ENCODE data around the gene GSG1L. TPM values are rescaled to one million over a fixed set of nuclear protein-coding genes. Genes with fewer than 3 reads are reported as not detected.

The GSG1L gene
- total and polyA plus RNA-seq, 5 donors = 29.5 to 44.8 (median 33.4) TPM

DNA sequence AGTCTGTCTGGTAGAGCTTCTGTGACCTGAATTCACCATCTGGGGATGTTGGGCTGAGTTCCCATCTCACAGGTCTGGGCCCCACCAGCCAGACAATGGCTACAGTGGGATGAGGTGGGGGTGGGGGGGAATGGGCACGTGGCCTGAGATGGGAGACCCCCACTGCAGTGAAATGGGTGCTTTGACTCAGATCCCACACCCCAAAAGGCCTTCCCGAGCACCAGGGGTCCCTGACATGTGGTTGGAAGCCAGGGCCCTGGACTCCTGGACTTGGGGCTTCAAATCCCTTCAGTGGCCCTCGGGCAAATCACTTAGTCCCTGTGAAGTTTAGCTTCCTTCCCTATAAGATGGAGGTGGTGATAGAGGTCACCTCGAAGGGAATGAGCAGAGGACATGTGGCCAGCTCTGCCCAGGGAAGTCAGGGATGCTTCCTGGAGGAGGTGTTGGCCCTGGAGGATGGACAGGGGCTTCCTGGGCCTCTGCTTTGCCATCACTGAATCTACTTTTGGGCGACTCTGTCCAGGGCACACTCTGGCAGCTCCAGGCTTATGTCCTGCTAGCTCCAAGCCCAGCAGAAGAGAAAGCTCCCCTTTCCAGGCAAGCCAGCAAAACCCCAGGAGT lies 295.4 kb downstream of the GSG1L start:
- no peaks in the 10 kb centered on the region for H3K4me1 ChIP-seq (ENCODE audit: control insufficient read depth, insufficient read depth, low read length)
- no peaks in the 10 kb centered on the region for H3K9me3 ChIP-seq (ENCODE audit: control insufficient read depth, low read length)
- ATAC-seq (no peak), DNase-seq (peak in 1 of 3 donors; percentile 9)
- H3K27me3 ChIP-seq (ENCODE audit: control insufficient read depth, insufficient read depth) = no peaks in the 10 kb centered on the region
- WGBS = 91% methylated on average over 5 of the region's 5 CpGs
- intact Hi-C loops (cut with DNase I) = no loop called here
- no peak overlapping the region for H3K4me3 ChIP-seq (ENCODE audit: low read length)
- H3K27ac ChIP-seq (ENCODE audit: low read length) = no peak overlapping the region

DNA sequence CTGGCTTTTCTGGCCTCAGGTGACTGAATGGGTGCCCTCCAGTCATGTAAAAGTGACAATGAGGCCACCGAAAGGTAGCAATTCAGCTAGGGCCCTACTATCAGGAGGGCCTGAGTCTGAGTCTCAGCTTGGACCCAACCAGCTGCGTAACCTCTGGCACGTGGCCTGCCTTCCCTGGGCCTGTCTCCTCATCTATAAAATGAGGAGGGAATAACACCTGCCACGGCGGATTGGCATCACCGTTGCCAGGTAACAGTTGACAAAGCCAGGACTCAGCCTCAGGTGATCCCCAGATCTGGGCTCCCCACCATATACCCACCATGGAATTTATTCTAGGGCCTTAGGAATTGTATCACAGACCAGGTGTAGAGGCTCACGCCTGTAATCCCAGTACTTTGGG lies 296.4 kb downstream of the GSG1L start:
- H3K27me3 ChIP-seq (ENCODE audit: control insufficient read depth, insufficient read depth) = no peaks in the 10 kb centered on the region
- H3K27ac ChIP-seq (ENCODE audit: low read length) = no peak overlapping the region
- H3K4me3 ChIP-seq (ENCODE audit: low read length) = no peak overlapping the region
- H3K9me3 ChIP-seq (ENCODE audit: control insufficient read depth, low read length) = no peaks in the 10 kb centered on the region
- no peak for DNase-seq
- WGBS = 96% methylated on average over 7 of the region's 7 CpGs
- intact Hi-C loops (cut with DNase I) = no loop called here
- ATAC-seq = no peak
- H3K4me1 ChIP-seq (ENCODE audit: control insufficient read depth, insufficient read depth, low read length) = no peaks in the 10 kb centered on the region

DNA sequence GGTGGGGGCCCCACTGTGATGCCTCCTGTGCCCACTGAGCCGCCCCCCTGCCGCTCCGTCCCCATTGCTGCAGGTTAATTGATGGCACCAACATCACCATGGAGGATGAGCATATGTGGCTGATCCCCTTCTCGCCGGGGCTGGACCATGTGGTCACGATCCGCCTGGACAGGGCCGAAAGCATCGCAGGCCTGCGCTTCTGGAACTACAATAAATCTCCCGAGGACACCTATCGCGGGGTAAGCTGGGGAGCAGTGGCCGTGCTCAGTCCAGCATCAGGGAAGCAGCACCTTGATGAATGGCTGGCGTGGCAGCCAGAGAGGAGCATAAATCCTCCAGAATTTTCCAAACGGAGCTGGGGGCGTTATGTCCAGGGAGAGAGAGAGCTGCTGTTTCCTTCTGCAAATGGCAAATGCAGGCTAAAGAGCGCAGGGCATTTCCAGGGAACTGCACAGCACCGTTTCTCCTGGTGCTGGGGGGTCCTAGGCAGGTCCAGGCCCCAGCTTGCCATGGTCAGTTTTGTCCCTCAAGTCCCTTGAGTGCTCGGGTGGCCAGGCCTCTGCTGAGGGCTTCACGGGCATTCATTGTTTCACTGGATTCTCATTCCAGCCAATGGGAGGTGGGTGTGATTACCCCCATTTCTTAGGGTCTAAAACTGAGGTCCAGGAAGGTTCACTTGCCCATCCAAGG lies 297.1 kb downstream of the GSG1L start:
- whole genome bisulfite sequencing = 98% methylated on average over 21 of the region's 21 CpGs

DNA sequence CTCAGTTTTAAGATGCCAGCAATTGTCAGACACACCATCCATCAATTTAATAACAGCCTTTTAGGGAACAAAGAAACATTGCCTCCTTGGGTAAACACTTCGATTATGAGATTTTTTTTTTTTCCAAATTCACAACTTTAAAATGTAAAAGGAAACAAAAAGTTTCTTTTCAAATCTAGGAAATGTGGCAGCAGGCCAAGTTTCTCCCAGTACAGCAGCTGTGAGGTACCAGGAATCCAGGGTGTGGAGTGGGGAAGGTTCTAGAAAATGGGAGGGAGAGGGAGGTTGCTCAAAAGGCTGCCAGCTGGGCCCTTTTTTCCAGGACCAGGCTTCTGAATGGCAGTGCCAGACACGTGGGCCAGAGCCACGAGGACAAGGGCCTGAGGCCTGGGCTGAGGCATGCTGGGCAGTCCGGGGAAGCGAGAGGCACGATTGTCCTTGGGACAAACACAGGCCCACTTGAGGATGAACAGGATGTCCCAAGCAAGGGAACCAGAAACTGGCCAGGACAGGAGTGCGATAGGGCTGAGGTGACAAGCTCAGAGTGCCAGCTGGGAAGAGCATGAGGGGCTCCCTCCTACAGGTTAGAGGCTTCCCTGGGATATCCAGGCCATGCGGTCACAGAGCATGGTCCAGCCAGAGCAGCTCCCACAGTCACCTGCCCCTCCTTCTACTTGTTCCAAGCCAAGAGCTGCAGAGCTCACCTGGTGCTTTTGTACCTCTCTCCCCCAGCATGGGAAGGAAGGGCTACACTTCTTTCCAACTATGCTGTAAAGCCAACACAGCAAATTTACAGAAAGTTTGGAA lies 298.4 kb downstream of the GSG1L start:
- H3K4me1 ChIP-seq (ENCODE audit: control insufficient read depth, insufficient read depth, low read length) = no peaks in the 10 kb centered on the region
- H3K27ac ChIP-seq (ENCODE audit: low read length) = no peak overlapping the region
- H3K9me3 ChIP-seq (ENCODE audit: control insufficient read depth, low read length) = no peaks in the 10 kb centered on the region
- intact Hi-C loops (cut with DNase I) = no loop called here
- H3K4me3 ChIP-seq (ENCODE audit: low read length) = no peak overlapping the region
- no peaks in the 10 kb centered on the region for H3K27me3 ChIP-seq (ENCODE audit: control insufficient read depth, insufficient read depth)
- ATAC-seq = no peak
- 91% methylated on average over 8 of the region's 8 CpGs for WGBS
- no peak for DNase-seq

More for the DNA sequence above, 297.1 kb downstream of the GSG1L start:
- Histone ChIP-seq H3K4me1 (ENCODE audit: control insufficient read depth, insufficient read depth, low read length) (no peaks in the 10 kb centered on the region), H3K9me3 (ENCODE audit: control insufficient read depth, low read length) (no peaks in the 10 kb centered on the region), H3K4me3 (ENCODE audit: low read length) (no peak overlapping the region), H3K27ac (ENCODE audit: low read length) (no peak overlapping the region), H3K27me3 (ENCODE audit: control insufficient read depth, insufficient read depth) (no peaks in the 10 kb centered on the region)
- intact Hi-C loops (cut with DNase I) = no loop called here
- DNase-seq = peak in 1 of 3 donors; percentile 36
- ATAC-seq = no peak

- Histone ChIP-seq H3K27ac (ENCODE audit: low read length) (no peak overlapping the region), H3K9me3 (ENCODE audit: control insufficient read depth, low read length) (no peaks in the 10 kb centered on the region), H3K4me3 (ENCODE audit: low read length) (no peak overlapping the region), H3K27me3 (ENCODE audit: control insufficient read depth, insufficient read depth) (no peaks in the 10 kb centered on the region), H3K4me1 (ENCODE audit: control insufficient read depth, insufficient read depth, low read length) (no peaks in the 10 kb centered on the region)
- ATAC-seq (no peak), DNase-seq (no peak)
- intact Hi-C loops (cut with DNase I) = no loop called here
- WGBS = 89% methylated on average over 3 of the region's 3 CpGs
Measured at GRCh38 chr16:27764427-27764826, 299.1 kb downstream of the GSG1L start.

DNA sequence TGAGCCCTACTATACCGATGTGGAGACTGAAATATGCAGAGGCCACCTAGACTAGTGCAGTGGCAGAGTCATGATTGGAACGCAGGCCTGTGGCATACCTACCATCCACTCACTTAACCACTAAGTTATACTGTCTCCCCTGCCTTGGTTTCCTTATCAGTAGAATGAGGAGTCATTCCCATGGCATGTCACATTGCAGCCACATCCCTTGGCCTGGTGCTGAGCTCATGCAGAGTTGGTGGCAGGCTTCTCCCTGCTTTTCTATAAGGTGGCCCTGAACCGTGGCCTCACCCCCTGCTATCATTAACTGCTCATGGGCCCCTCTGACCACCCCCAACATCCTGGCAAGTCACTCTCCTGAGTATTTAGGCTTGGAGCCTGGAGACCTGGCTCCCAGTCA lies 301.1 kb downstream of the GSG1L start:
- DNase-seq = no peak
- no peak overlapping the region for H3K4me3 ChIP-seq (ENCODE audit: low read length)
- 88% methylated on average over 3 of the region's 3 CpGs for WGBS
- intact Hi-C loops (cut with DNase I) = no loop called here
- no peaks in the 10 kb centered on the region for H3K27me3 ChIP-seq (ENCODE audit: control insufficient read depth, insufficient read depth)
- ATAC-seq = no peak
- H3K27ac ChIP-seq (ENCODE audit: low read length) = no peak overlapping the region
- H3K4me1 ChIP-seq (ENCODE audit: control insufficient read depth, insufficient read depth, low read length) = no peaks in the 10 kb centered on the region
- no peaks in the 10 kb centered on the region for H3K9me3 ChIP-seq (ENCODE audit: control insufficient read depth, low read length)

DNA sequence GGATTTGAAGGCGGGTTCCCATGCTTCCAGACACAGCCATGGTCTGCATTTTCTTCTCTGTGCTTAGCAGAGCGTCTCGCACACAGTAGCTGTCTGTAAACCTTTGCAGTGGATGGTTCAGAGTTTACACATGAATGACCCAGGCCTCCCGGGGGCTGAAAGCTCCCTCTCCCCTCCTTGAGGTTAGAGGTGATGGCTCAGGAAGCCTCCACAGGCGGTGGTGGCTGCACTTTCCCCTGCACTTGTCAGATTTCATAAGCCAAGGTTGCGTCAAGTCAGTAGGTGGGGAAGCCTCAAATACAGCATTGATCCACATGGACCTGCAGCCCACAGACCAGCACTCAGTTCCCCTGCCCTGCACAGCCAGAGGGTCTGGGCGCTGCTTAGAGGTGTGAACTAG lies 301.7 kb downstream of the GSG1L start:
- H3K9me3 ChIP-seq (ENCODE audit: control insufficient read depth, low read length) = no peaks in the 10 kb centered on the region
- intact Hi-C loops (cut with DNase I) = no loop called here

DNA sequence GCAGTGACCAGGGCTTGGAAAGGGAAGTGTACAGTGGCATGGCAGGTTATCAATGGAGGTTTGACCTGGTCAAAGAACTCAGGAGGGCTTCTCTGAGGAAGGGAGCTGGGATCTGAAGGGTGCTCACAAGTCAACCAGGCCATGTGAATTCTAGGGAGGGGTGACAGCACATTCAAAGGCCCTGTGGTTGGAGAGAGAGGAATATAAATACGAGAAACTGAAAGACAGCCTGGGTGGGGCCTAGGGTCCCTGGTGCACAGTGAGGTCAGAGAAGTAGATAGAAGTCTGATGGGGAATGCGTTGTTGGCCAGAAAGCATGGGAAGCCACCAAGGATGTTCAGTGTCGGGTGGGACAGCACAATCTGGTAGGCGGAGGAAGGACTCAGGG lies 302.7 kb downstream of the GSG1L start:
- no peaks in the 10 kb centered on the region for H3K27me3 ChIP-seq (ENCODE audit: control insufficient read depth, insufficient read depth)
- H3K4me3 ChIP-seq (ENCODE audit: low read length) = no peak overlapping the region
- DNase-seq = no peak
- intact Hi-C loops (cut with DNase I) = no loop called here
- 93% methylated on average over 4 of the region's 4 CpGs for WGBS
- no peak overlapping the region for H3K27ac ChIP-seq (ENCODE audit: low read length)
- H3K9me3 ChIP-seq (ENCODE audit: control insufficient read depth, low read length) = no peaks in the 10 kb centered on the region
- H3K4me1 ChIP-seq (ENCODE audit: control insufficient read depth, insufficient read depth, low read length) = no peaks in the 10 kb centered on the region
- ATAC-seq = no peak

More for the DNA sequence above, 301.7 kb downstream of the GSG1L start:
- WGBS = 83% methylated on average over 7 of the region's 7 CpGs
- Histone ChIP-seq H3K27me3 (ENCODE audit: control insufficient read depth, insufficient read depth) (no peaks in the 10 kb centered on the region), H3K4me1 (ENCODE audit: control insufficient read depth, insufficient read depth, low read length) (no peaks in the 10 kb centered on the region), H3K4me3 (ENCODE audit: low read length) (no peak overlapping the region), H3K27ac (ENCODE audit: low read length) (no peak overlapping the region)
- no peak for ATAC-seq
- no peak for DNase-seq

GRCh38 chr16:27759967-27760788 lies 303.3 kb downstream of the GSG1L start:
- Histone ChIP-seq H3K9me3 (ENCODE audit: control insufficient read depth, low read length) (no peaks in the 10 kb centered on the region), H3K4me1 (ENCODE audit: control insufficient read depth, insufficient read depth, low read length) (no peaks in the 10 kb centered on the region), H3K27me3 (ENCODE audit: control insufficient read depth, insufficient read depth) (no peaks in the 10 kb centered on the region), H3K27ac (ENCODE audit: low read length) (no peak overlapping the region), H3K4me3 (ENCODE audit: low read length) (no peak overlapping the region)
- intact Hi-C loops (cut with DNase I) = loop anchor here in 1 of 4 donors (10.0 kb wide), 1 partner anchor 65 kb away; no protein-coding TSS in a partner anchor
- WGBS = 72% methylated on average over 13 of the region's 13 CpGs
- DNase-seq (no peak), ATAC-seq (no peak)

DNA sequence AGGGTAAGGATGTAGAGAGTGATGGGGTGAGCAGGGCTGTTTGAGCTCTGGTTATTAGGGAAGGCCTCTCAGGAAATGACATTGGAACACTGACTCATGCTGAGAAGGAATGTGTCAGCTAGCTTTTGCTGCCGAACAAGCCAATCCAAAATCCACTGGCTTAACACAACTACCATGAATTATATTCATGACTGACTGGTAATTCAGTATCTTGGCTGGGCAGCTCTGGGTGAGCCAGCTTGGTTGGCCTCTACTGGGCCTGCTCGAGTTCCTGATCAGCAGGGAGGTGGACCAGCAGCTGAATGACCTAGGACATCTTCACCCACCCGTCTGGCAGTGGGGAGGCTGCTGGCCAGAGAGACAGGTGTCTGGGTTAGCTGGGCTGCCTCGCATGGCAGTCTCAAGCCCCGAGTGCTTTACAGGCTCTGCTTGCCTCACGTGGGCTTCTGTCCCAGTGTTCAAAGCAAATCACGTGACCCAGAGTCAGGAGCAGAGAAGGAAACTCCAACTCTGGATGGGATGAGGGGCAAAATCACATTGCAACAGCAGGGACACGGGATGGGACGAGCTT lies 304.1 kb downstream of the GSG1L start:
- DNase-seq (no peak), ATAC-seq (no peak)
- 80% methylated on average over 9 of the region's 9 CpGs for WGBS
- intact Hi-C loops (cut with DNase I) = loop anchor here in 1 of 4 donors (10.0 kb wide), 1 partner anchor 65 kb away; no protein-coding TSS in a partner anchor
- no peak overlapping the region for H3K27ac ChIP-seq (ENCODE audit: low read length)
- no peaks in the 10 kb centered on the region for H3K9me3 ChIP-seq (ENCODE audit: control insufficient read depth, low read length)
- H3K4me1 ChIP-seq (ENCODE audit: control insufficient read depth, insufficient read depth, low read length) = no peaks in the 10 kb centered on the region
- H3K27me3 ChIP-seq (ENCODE audit: control insufficient read depth, insufficient read depth) = no peaks in the 10 kb centered on the region
- no peak overlapping the region for H3K4me3 ChIP-seq (ENCODE audit: low read length)

Measured in right cardiac atrium (tissue), 5 donors.